ENCODE data around the gene KIAA2012.

Gene KIAA2012

GRCh38 chr2:202096736-202097135 lies 23.7 kb downstream of the KIAA2012 start (continued):
- TF ChIP-seq ZNF549 (tag by site-specific recombination; IDR thresholded peaks at IDR 0.05) = no peak
- no peak for TF ChIP-seq ZNF660 (tag by site-specific recombination; IDR thresholded peaks at IDR 0.05)
- no peak for TF ChIP-seq ZNF133 (tag by site-specific recombination; IDR thresholded peaks at IDR 0.05)
- TF ChIP-seq ZNF677 (tag by site-specific recombination; IDR thresholded peaks at IDR 0.05) = no peak

DNA sequence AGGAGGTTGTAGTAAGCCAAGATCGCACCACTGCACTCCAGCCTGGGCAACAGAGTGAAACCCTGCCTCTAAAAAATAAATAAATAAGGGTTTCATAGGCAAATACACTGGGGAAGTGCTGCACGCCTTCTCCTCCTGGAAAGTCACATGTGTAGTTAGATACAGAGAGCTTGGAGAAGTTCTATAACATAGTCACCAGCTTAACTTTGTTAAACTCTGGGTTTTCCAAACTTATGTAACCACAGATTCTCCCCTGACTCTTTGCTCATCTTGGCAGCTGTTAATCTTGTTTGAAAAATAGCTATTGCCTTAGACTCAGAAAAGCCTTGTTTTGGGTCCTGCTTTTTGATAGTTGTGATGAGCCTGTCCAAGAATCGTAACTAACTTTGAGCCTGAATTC lies 25.2 kb downstream of the KIAA2012 start:
- POLR2A ChIA-PET = no interaction called here
- CTCF ChIA-PET = no interaction called here

More for the DNA sequence above, 25.2 kb downstream of the KIAA2012 start:
- H3K36me3 ChIP-seq (ENCODE audit: control insufficient read depth in 2 of 2, insufficient read depth in 1 of 2, low read length in 2 of 2) = no peaks in the 10 kb centered on the region
- H3K4me3 ChIP-seq (ENCODE audit: low read depth, low read length) = no peak overlapping the region
- H3K9me3 ChIP-seq (ENCODE audit: control insufficient read depth, insufficient read depth, low read depth, low read length) = no peaks in the 10 kb centered on the region
- TF ChIP-seq ZNF560 (tag by site-specific recombination; IDR thresholded peaks at IDR 0.05; ENCODE audit: borderline replicate concordance) (no peak), ZNF19 (tag by site-specific recombination; IDR thresholded peaks at IDR 0.05; ENCODE audit: low read depth) (no peak), TCF7L2 (IDR thresholded peaks at IDR 0.05; ENCODE audit: borderline replicate concordance, low read depth, low read length) (no peak), ZNF501 (tag by site-specific recombination; IDR thresholded peaks at IDR 0.05) (no peak), ZNF645 (tag by site-specific recombination; IDR thresholded peaks at IDR 0.05) (no peak), ZNF514 (tag by site-specific recombination; IDR thresholded peaks at IDR 0.05) (no peak), FEZF1 (tag by site-specific recombination; IDR thresholded peaks at IDR 0.05) (no peak), RBAK (tag by site-specific recombination; IDR thresholded peaks at IDR 0.05) (no peak), ZNF610 (tag by site-specific recombination; IDR thresholded peaks at IDR 0.05; ENCODE audit: borderline replicate concordance) (no peak), INSM2 (tag by site-specific recombination; IDR thresholded peaks at IDR 0.05) (no peak), ZNF639 (tag by site-specific recombination; IDR thresholded peaks at IDR 0.05) (no peak), KLF8 (tag by site-specific recombination; IDR thresholded peaks at IDR 0.05) (no peak), ZNF777 (tag by site-specific recombination; IDR thresholded peaks at IDR 0.05; ENCODE audit: borderline replicate concordance) (no peak), SETDB1 (IDR thresholded peaks at IDR 0.05; ENCODE audit: insufficient read length, low read length) (no peak), ZNF292 (tag by site-specific recombination; IDR thresholded peaks at IDR 0.05; ENCODE audit: borderline replicate concordance, low read depth) (no peak), ELK4 (IDR thresholded peaks at IDR 0.05; ENCODE audit: borderline replicate concordance, low read depth, low read length) (no peak)
- TF ChIP-seq, protein P1, sequence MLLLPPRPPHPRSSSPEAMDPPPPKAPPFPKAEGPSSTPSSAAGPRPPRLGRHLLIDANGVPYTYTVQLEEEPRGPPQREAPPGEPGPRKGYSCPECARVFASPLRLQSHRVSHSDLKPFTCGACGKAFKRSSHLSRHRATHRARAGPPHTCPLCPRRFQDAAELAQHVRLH (tag by site-specific recombination; IDR thresholded peaks at IDR 0.05) = no peak
- TF ChIP-seq, protein P2, sequence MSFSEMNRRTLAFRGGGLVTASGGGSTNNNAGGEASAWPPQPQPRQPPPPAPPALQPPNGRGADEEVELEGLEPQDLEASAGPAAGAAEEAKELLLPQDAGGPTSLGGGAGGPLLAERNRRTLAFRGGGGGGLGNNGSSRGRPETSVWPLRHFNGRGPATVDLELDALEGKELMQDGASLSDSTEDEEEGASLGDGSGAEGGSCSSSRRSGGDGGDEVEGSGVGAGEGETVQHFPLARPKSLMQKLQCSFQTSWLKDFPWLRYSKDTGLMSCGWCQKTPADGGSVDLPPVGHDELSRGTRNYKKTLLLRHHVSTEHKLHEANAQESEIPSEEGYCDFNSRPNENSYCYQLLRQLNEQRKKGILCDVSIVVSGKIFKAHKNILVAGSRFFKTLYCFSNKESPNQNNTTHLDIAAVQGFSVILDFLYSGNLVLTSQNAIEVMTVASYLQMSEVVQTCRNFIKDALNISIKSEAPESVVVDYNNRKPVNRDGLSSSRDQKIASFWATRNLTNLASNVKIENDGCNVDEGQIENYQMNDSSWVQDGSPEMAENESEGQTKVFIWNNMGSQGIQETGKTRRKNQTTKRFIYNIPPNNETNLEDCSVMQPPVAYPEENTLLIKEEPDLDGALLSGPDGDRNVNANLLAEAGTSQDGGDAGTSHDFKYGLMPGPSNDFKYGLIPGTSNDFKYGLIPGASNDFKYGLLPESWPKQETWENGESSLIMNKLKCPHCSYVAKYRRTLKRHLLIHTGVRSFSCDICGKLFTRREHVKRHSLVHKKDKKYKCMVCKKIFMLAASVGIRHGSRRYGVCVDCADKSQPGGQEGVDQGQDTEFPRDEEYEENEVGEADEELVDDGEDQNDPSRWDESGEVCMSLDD (tag by site-specific recombination; IDR thresholded peaks at IDR 0.05) = no peak
- TF ChIP-seq, protein P3, sequence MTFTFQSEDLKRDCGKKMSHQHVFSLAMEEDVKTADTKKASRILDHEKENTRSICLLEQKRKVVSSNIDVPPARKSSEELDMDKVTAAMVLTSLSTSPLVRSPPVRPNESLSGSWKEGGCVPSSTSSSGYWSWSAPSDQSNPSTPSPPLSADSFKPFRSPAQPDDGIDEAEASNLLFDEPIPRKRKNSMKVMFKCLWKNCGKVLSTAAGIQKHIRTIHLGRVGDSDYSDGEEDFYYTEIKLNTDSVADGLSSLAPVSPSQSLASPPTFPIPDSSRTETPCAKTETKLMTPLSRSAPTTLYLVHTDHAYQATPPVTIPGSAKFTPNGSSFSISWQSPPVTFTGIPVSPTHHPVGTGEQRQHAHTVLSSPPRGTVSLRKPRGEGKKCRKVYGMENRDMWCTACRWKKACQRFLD (tag by site-specific recombination; IDR thresholded peaks at IDR 0.05) = no peak
- H3K27ac ChIP-seq (ENCODE audit: extremely low read depth, low read depth, low read length) = no peak overlapping the region
- H3K4me1 ChIP-seq (ENCODE audit: control insufficient read depth, insufficient read depth, low read length) = peaks cover 3% of the 10 kb centered on the region; the same call in 1 of the 2 replicates
